Medulla oblongata (tissue), 1 donor: Measurements from ENCODE around the gene AXIN1.
"Not testable (repeated sequence)": the region's sequence is repeated elsewhere in the genome, so short reads cannot be mapped to it uniquely, and the experiment has no call there.

Experiments used
- DNase-seq: peaks from one replicate; pipeline ENCODE4 v3.0.0-alpha.2; 2015; ENCODE audit errors: extremely low spot score

AXIN1 gene

GRCh38 chr16:267562-267961 is 85.0 kb downstream of the AXIN1 start:
- DNase-seq: not testable (repeated sequence)

- no peak for DNase-seq
Measured at GRCh38 chr16:266258-267164, 86.0 kb downstream of the AXIN1 start.

GRCh38 chr16:265711-266110 is 86.8 kb downstream of the AXIN1 start:
- DNase-seq: no peak

- no peak for DNase-seq
Measured at GRCh38 chr16:265002-265529, 87.5 kb downstream of the AXIN1 start.

GRCh38 chr16:264440-264951 is 88.0 kb downstream of the AXIN1 start:
- DNase-seq: no peak

GRCh38 chr16:263944-264343 is 88.6 kb downstream of the AXIN1 start:
- no peak for DNase-seq

GRCh38 chr16:263182-263774 is 89.2 kb downstream of the AXIN1 start:
- DNase-seq: no peak

- DNase-seq: no peak
Measured at GRCh38 chr16:262121-262745, 90.3 kb downstream of the AXIN1 start.

- no peak for DNase-seq
Measured at GRCh38 chr16:261031-261691, 91.4 kb downstream of the AXIN1 start.

GRCh38 chr16:260326-260725 is 92.2 kb downstream of the AXIN1 start:
- no peak for DNase-seq

GRCh38 chr16:259814-260253 is 92.7 kb downstream of the AXIN1 start:
- DNase-seq: no peak

GRCh38 chr16:259226-259625 is 93.3 kb downstream of the AXIN1 start:
- no peak for DNase-seq

GRCh38 chr16:258091-258490 is 94.4 kb downstream of the AXIN1 start:
- not testable (repeated sequence) for DNase-seq

GRCh38 chr16:255183-255582 is 97.3 kb downstream of the AXIN1 start:
- no peak for DNase-seq

GRCh38 chr16:254461-254860 is 98.1 kb downstream of the AXIN1 start:
- no peak for DNase-seq

- DNase-seq: no peak
Measured at GRCh38 chr16:253833-254232, 98.7 kb downstream of the AXIN1 start.

GRCh38 chr16:252366-253337 is 99.9 kb downstream of the AXIN1 start:
- DNase-seq: no peak

- DNase-seq: no peak
Measured at GRCh38 chr16:249431-249830, 103.1 kb downstream of the AXIN1 start.

GRCh38 chr16:247027-247426 is 105.5 kb downstream of the AXIN1 start:
- DNase-seq: no peak

- no peak for DNase-seq
Measured at GRCh38 chr16:245105-245504, 107.4 kb downstream of the AXIN1 start.

- no peak for DNase-seq
Measured at GRCh38 chr16:243348-243747, 109.2 kb downstream of the AXIN1 start.
